ENCODE measurements around the gene SERPING1.
"Not testable (repeated sequence)": the region's sequence is repeated elsewhere in the genome, so short reads cannot be mapped to it uniquely, and the experiment has no call there.

Gene SERPING1

GRCh38 chr11:57649826-57650738, 52.6 kb downstream of the SERPING1 start, which contains the start of gene YPEL4:
TSS of gene YPEL4 (minus strand) at chr11:57649912. CDS start at chr11:57647107, 2,805 bp downstream.
- no peaks in the 10 kb centered on the region for H3F3A ChIP-seq (ENCODE audit: insufficient read depth)
- no peak within 1 kb of the TSS for H2AFZ ChIP-seq (ENCODE audit: low read depth, low read length, severe bottlenecking)
- no peak for TF ChIP-seq CTCF (IDR thresholded peaks at IDR 0.05; ENCODE audit: insufficient read depth, low read length, poor library complexity, severe bottlenecking)
- TF ChIP-seq EZH2phosphoT487 (conservative IDR thresholded peaks at IDR 0.05; ENCODE audit: low read length) = no peak
- H3K79me2 ChIP-seq (ENCODE audit: insufficient read depth, low read length) = no peaks in the 10 kb centered on the region
- H3K4me2 ChIP-seq (ENCODE audit: low read depth, low read length, poor library complexity, severe bottlenecking) = no peak within 1 kb of the TSS
- H3K9me3 ChIP-seq (ENCODE audit: insufficient read depth, low read length) = no peaks in the 10 kb centered on the region
- H3K9ac ChIP-seq (ENCODE audit: low read length) = no peak within 1 kb of the TSS
- no peak within 1 kb of the TSS for H3K27ac ChIP-seq (ENCODE audit: low read depth, low read length)
- H3K36me3 ChIP-seq (ENCODE audit: low read length) = no peaks in the 10 kb centered on the region
- H3K27me3 ChIP-seq (ENCODE audit: low read length) = no peaks in the 10 kb centered on the region
- H3K4me3 ChIP-seq (ENCODE audit: insufficient read depth, low read length, poor library complexity, severe bottlenecking) = no peak within 1 kb of the TSS
- H4K20me1 ChIP-seq (ENCODE audit: low read depth, low read length) = no peaks in the 10 kb centered on the region
- no peaks in the 10 kb centered on the region for H3K9me2 ChIP-seq (replicated peaks; ENCODE audit: insufficient read depth, low read length)

GRCh38 chr11:57650739-57651090, 53.2 kb downstream of the SERPING1 start:
- H2AFZ ChIP-seq (ENCODE audit: low read depth, low read length, severe bottlenecking) = no peak overlapping the region

GRCh38 chr11:57651408-57651807, 53.9 kb downstream of the SERPING1 start:
- no peak overlapping the region for H3K4me3 ChIP-seq (ENCODE audit: insufficient read depth, low read length, poor library complexity, severe bottlenecking)
- H3K4me2 ChIP-seq (ENCODE audit: low read depth, low read length, poor library complexity, severe bottlenecking) = no peak overlapping the region
- H2AFZ ChIP-seq (ENCODE audit: low read depth, low read length, severe bottlenecking) = no peak overlapping the region
- no peak for TF ChIP-seq EZH2phosphoT487 (conservative IDR thresholded peaks at IDR 0.05; ENCODE audit: low read length)
- H4K20me1 ChIP-seq (ENCODE audit: low read depth, low read length) = no peaks in the 10 kb centered on the region
- no peaks in the 10 kb centered on the region for H3K36me3 ChIP-seq (ENCODE audit: low read length)
- no peaks in the 10 kb centered on the region for H3F3A ChIP-seq (ENCODE audit: insufficient read depth)
- H3K27ac ChIP-seq (ENCODE audit: low read depth, low read length) = no peak overlapping the region
- H3K9me2 ChIP-seq (replicated peaks; ENCODE audit: insufficient read depth, low read length) = no peaks in the 10 kb centered on the region
- no peaks in the 10 kb centered on the region for H3K79me2 ChIP-seq (ENCODE audit: insufficient read depth, low read length)
- no peaks in the 10 kb centered on the region for H3K9me3 ChIP-seq (ENCODE audit: insufficient read depth, low read length)
- no peaks in the 10 kb centered on the region for H3K27me3 ChIP-seq (ENCODE audit: low read length)
- H3K9ac ChIP-seq (ENCODE audit: low read length) = no peak overlapping the region

More at GRCh38 chr11:57650739-57651090, 53.2 kb downstream of the SERPING1 start:
- H3F3A ChIP-seq (ENCODE audit: insufficient read depth) = no peaks in the 10 kb centered on the region
- TF ChIP-seq EZH2phosphoT487 (conservative IDR thresholded peaks at IDR 0.05; ENCODE audit: low read length) (no peak), CTCF (IDR thresholded peaks at IDR 0.05; ENCODE audit: insufficient read depth, low read length, poor library complexity, severe bottlenecking) (no peak)
- H3K9me3 ChIP-seq (ENCODE audit: insufficient read depth, low read length) = no peaks in the 10 kb centered on the region
- no peak overlapping the region for H3K9ac ChIP-seq (ENCODE audit: low read length)
- no peaks in the 10 kb centered on the region for H3K36me3 ChIP-seq (ENCODE audit: low read length)
- H3K27me3 ChIP-seq (ENCODE audit: low read length) = no peaks in the 10 kb centered on the region
- no peaks in the 10 kb centered on the region for H4K20me1 ChIP-seq (ENCODE audit: low read depth, low read length)
- H3K4me2 ChIP-seq (ENCODE audit: low read depth, low read length, poor library complexity, severe bottlenecking) = no peak overlapping the region
- no peaks in the 10 kb centered on the region for H3K9me2 ChIP-seq (replicated peaks; ENCODE audit: insufficient read depth, low read length)
- H3K27ac ChIP-seq (ENCODE audit: low read depth, low read length) = no peak overlapping the region
- H3K4me3 ChIP-seq (ENCODE audit: insufficient read depth, low read length, poor library complexity, severe bottlenecking) = no peak overlapping the region
- H3K79me2 ChIP-seq (ENCODE audit: insufficient read depth, low read length) = no peaks in the 10 kb centered on the region

- not testable (repeated sequence) for H3K27me3 ChIP-seq (ENCODE audit: low read length); H3K27ac ChIP-seq (ENCODE audit: low read depth, low read length); H3F3A ChIP-seq (ENCODE audit: insufficient read depth); H3K4me3 ChIP-seq (ENCODE audit: insufficient read depth, low read length, poor library complexity, severe bottlenecking); H3K4me2 ChIP-seq (ENCODE audit: low read depth, low read length, poor library complexity, severe bottlenecking); H3K9ac ChIP-seq (ENCODE audit: low read length); H2AFZ ChIP-seq (ENCODE audit: low read depth, low read length, severe bottlenecking); H3K79me2 ChIP-seq (ENCODE audit: insufficient read depth, low read length); H4K20me1 ChIP-seq (ENCODE audit: low read depth, low read length); H3K36me3 ChIP-seq (ENCODE audit: low read length); H3K9me2 ChIP-seq (replicated peaks; ENCODE audit: insufficient read depth, low read length); H3K9me3 ChIP-seq (ENCODE audit: insufficient read depth, low read length)
These were observed 54.7 kb downstream of the SERPING1 start for GRCh38 chr11:57652230-57652629.

Data from SU-DHL-6 (cell line).